Gastroesophageal sphincter (tissue), 3 donors: ENCODE results near the gene WWC2.

Experiments
- CTCF ChIP-seq, 4 experiments: fragments of 200-600 bp in 2 of 4; fragments of 450-650 bp in 2 of 4; sonication (generic) in 1 of 4; IDR thresholded peaks; one replicate each; pipeline ENCODE4 v1.5.1; 2017 to 2019; ENCODE audit warnings: antibody characterized with exemption in 4 of 4, mild to moderate bottlenecking in 2 of 4, moderate library complexity in 2 of 4
- EP300 ChIP-seq: sonication (generic); formaldehyde crosslinking; IDR thresholded peaks from one replicate; pipeline ENCODE4 v1.6.1; 2017; ENCODE audit warnings: antibody characterized with exemption, mild to moderate bottlenecking
- POLR2A ChIP-seq, 2 donors: fragments of 450-650 bp; IDR thresholded peaks; one replicate each; pipeline ENCODE4 v1.6.1; 2017; ENCODE audit warnings: antibody characterized with exemption in 2 of 2, mild to moderate bottlenecking in 2 of 2, moderate library complexity in 1 of 2

- TF ChIP-seq POLR2A (IDR thresholded peaks at IDR 0.05) (no peak), CTCF (IDR thresholded peaks at IDR 0.05) (no peak), EP300 (no peak)
Observed at GRCh38 chr4:183326853-183327252, 227.8 kb downstream of the WWC2 start.
